ENCODE results near the gene OR4S1. TPM values are rescaled to one million over a fixed set of nuclear protein-coding genes. Genes with fewer than 3 reads are reported as not detected.

The OR4S1 gene
- total and polyA plus RNA-seq, 2 donors (not counting 1 experiment from before 2014, with no cell fraction given): not detected

DNA sequence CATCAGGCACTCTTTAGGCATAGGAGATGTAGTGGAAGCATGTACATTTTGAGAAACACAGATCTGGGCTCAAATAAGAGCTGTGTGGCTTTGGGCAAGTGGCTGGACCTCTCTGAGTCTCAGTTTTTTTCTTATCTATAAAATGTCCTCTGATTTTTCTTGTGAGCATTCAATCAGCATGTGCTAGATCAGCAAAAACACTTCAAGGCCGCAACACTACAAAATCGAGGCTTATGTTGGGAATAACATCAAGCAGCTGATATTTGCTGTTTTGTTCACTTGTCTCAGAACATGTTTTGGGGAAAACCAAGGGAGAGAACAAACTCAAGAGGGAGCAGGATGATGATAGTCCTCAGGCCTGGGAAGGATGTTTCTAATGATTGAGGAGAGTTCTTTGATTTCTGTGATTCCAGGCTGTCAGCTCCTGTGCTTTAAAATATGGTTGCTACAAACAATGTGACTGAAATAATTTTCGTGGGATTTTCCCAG, 42.6 kb upstream of the OR4S1 start, which contains the start of gene OR4X1:
OR4X1 (plus strand) TSS at position 439 of the 489 bp plus-strand sequence; CDS start at position 439, 0 bp downstream.
- ATAC-seq (ENCODE audit: low read depth): no peak

DNA sequence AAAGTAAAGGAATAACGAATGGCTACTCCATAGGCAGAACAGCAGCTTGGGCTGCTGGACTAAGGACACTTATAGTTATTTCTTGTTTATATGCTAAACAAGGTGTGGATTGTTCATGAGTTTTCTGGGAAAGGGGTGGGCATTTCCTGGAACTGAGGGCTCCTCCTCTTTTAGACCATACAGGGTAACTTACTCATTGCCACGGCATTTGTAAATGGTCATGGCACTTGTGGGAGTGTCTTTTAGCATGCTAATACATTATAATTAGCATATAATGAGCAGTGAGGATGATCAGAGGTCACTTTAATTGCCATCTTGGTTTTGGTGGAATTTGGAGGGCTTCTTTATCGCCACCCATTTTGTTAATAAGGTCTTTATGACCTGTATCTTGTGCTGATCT, 35.4 kb upstream of the OR4S1 start:
- WGBS (ENCODE audit: insufficient coverage): no CpG with 5 or more reads among the region's 3 CpGs
- Mint-ChIP-seq H3K27ac (no peak overlapping the region), H3K4me3 (no peak overlapping the region), H3K9me3 (ENCODE audit: insufficient read depth) (no peaks in the 10 kb centered on the region), H3K4me1 (no peaks in the 10 kb centered on the region), H3K27me3 (peaks cover 13% of the 10 kb centered on the region)
- TF ChIP-seq, protein P1, sequence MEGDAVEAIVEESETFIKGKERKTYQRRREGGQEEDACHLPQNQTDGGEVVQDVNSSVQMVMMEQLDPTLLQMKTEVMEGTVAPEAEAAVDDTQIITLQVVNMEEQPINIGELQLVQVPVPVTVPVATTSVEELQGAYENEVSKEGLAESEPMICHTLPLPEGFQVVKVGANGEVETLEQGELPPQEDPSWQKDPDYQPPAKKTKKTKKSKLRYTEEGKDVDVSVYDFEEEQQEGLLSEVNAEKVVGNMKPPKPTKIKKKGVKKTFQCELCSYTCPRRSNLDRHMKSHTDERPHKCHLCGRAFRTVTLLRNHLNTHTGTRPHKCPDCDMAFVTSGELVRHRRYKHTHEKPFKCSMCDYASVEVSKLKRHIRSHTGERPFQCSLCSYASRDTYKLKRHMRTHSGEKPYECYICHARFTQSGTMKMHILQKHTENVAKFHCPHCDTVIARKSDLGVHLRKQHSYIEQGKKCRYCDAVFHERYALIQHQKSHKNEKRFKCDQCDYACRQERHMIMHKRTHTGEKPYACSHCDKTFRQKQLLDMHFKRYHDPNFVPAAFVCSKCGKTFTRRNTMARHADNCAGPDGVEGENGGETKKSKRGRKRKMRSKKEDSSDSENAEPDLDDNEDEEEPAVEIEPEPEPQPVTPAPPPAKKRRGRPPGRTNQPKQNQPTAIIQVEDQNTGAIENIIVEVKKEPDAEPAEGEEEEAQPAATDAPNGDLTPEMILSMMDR (IDR thresholded peaks at IDR 0.05): no peak
- TF ChIP-seq EZH2 (IDR thresholded peaks at IDR 0.05; ENCODE audit: borderline replicate concordance, insufficient read depth, low read depth, low read length, poor library complexity, severe bottlenecking): no peak
- H3K27ac ChIP-seq (ENCODE audit: low read length in 2 of 2): no peak overlapping the region
- CTCF ChIA-PET: no interaction called here
- DNase-seq (no peak), ATAC-seq (ENCODE audit: low read depth) (no peak)
- no peak overlapping the region for H3K9ac ChIP-seq (ENCODE audit: low read length)
- H2AFZ ChIP-seq (ENCODE audit: insufficient read depth, low read depth, low read length, poor library complexity, severe bottlenecking): no peak overlapping the region
- no peak overlapping the region for H3K4me3 ChIP-seq (ENCODE audit: control extremely low read depth in 1 of 5, extremely low read depth in 1 of 5, insufficient read depth in 1 of 5, low read depth in 2 of 5, low read length in 4 of 5)
- H3K79me2 ChIP-seq (ENCODE audit: control insufficient read depth, insufficient read depth, low read length): no peaks in the 10 kb centered on the region
- POLR2A ChIA-PET: no interaction called here
- H3K9me3 ChIP-seq (ENCODE audit: control extremely low read depth in 1 of 3, control insufficient read depth in 2 of 3, insufficient read depth in 1 of 3, low read length in 2 of 3): no peaks in the 10 kb centered on the region
- no peaks in the 10 kb centered on the region for H3K4me1 ChIP-seq (ENCODE audit: control insufficient read depth in 2 of 2, insufficient read depth in 2 of 2, low read length in 2 of 2)
- no peaks in the 10 kb centered on the region for H3K36me3 ChIP-seq (replicated peaks in 1 of 2; ENCODE audit: control extremely low read depth in 1 of 2, control insufficient read depth in 1 of 2, extremely low read depth in 1 of 2, insufficient read depth in 2 of 2, low read length in 1 of 2)
- no peaks in the 10 kb centered on the region for H4K20me1 ChIP-seq (ENCODE audit: control insufficient read depth, insufficient read depth, low read length, poor library complexity, severe bottlenecking)
- H3K4me2 ChIP-seq (replicated peaks; ENCODE audit: low read depth, low read length, poor library complexity, severe bottlenecking): no peak overlapping the region
- intact Hi-C loops (cut with micrococcal nuclease): no loop called here
- no peaks in the 10 kb centered on the region for H3K27me3 ChIP-seq (replicated peaks in 1 of 4; ENCODE audit: control extremely low read depth in 1 of 4, control insufficient read depth in 3 of 4, insufficient read depth in 4 of 4, low read length in 3 of 4)

More for the DNA sequence above, 42.6 kb upstream of the OR4S1 start, which contains the start of gene OR4X1:
- ChIA-PET CTCF (no interaction called here), POLR2A (no interaction called here)
- intact Hi-C loops (cut with micrococcal nuclease): no loop called here
- no peak within 1 kb of the TSS for H3K27ac Mint-ChIP-seq
- Histone ChIP-seq H3K4me2 (replicated peaks; ENCODE audit: low read depth, low read length, poor library complexity, severe bottlenecking) (no peak within 1 kb of the TSS), H3K9me3 (ENCODE audit: control extremely low read depth in 1 of 3, control insufficient read depth in 2 of 3, insufficient read depth in 1 of 3, low read length in 2 of 3) (no peaks in the 10 kb centered on the region), H2AFZ (ENCODE audit: insufficient read depth, low read depth, low read length, poor library complexity, severe bottlenecking) (no peak within 1 kb of the TSS), H3K36me3 (replicated peaks in 1 of 2; ENCODE audit: control extremely low read depth in 1 of 2, control insufficient read depth in 1 of 2, extremely low read depth in 1 of 2, insufficient read depth in 2 of 2, low read length in 1 of 2) (no peaks in the 10 kb centered on the region), H3K4me3 (ENCODE audit: control extremely low read depth in 1 of 5, extremely low read depth in 1 of 5, insufficient read depth in 1 of 5, low read depth in 2 of 5, low read length in 4 of 5) (no peak within 1 kb of the TSS), H3K4me1 (ENCODE audit: control insufficient read depth in 2 of 2, insufficient read depth in 2 of 2, low read length in 2 of 2) (no peaks in the 10 kb centered on the region), H4K20me1 (ENCODE audit: control insufficient read depth, insufficient read depth, low read length, poor library complexity, severe bottlenecking) (no peaks in the 10 kb centered on the region), H3K27me3 (replicated peaks in 1 of 4; ENCODE audit: control extremely low read depth in 1 of 4, control insufficient read depth in 3 of 4, insufficient read depth in 4 of 4, low read length in 3 of 4) (no peaks in the 10 kb centered on the region), H3K9ac (ENCODE audit: low read length) (no peak within 1 kb of the TSS), H3K27ac (ENCODE audit: low read length in 2 of 2) (no peak within 1 kb of the TSS), H3K79me2 (ENCODE audit: control insufficient read depth, insufficient read depth, low read length) (no peaks in the 10 kb centered on the region)
- no peak for DNase-seq
- H3K4me3 Mint-ChIP-seq: no peak within 1 kb of the TSS
- no peaks in the 10 kb centered on the region for H3K4me1 Mint-ChIP-seq
- peaks cover 9% of the 10 kb centered on the region for H3K27me3 Mint-ChIP-seq
- no peaks in the 10 kb centered on the region for H3K9me3 Mint-ChIP-seq (ENCODE audit: insufficient read depth)
- TF ChIP-seq, protein P1 (IDR thresholded peaks at IDR 0.05): no peak
- no peak for TF ChIP-seq EZH2 (IDR thresholded peaks at IDR 0.05; ENCODE audit: borderline replicate concordance, insufficient read depth, low read depth, low read length, poor library complexity, severe bottlenecking)
- WGBS (ENCODE audit: insufficient coverage): 70% methylated on average over 2 of the region's 3 CpGs

Data from B cell (primary cell).